NT2/D1 (cell line): ENCODE measurements around the gene SETDB2.

Experiments
- DNase-seq: peaks from one replicate; pipeline ENCODE4 v3.0.0-alpha.2; 2011; ENCODE audit warnings: low read depth, low spot score
- H3K27me3 ChIP-seq: 2 replicates; pipeline ENCODE4 v1.6.0; 2011; ENCODE audit warnings: mild to moderate bottlenecking; ENCODE audit not compliant: insufficient read length, insufficient read depth
- H3K36me3 ChIP-seq: 2 replicates; pipeline ENCODE4 v1.6.1; 2011; ENCODE audit warnings: mild to moderate bottlenecking, low read length, mixed read lengths; ENCODE audit not compliant: insufficient read depth, insufficient read length
- H3K4me1 ChIP-seq: 2 replicates; pipeline ENCODE4 v1.5.1; 2011; ENCODE audit not compliant: insufficient read depth, insufficient read length
- H3K4me3 ChIP-seq: 2 replicates; pipeline ENCODE4 v1.5.1; 2011; ENCODE audit warnings: low read depth; ENCODE audit not compliant: insufficient read length
- H3K9ac ChIP-seq: 2 replicates; pipeline ENCODE4 v1.6.0; 2011; ENCODE audit warnings: low read depth; ENCODE audit not compliant: insufficient read length
- H3K9me3 ChIP-seq: 2 replicates; pipeline ENCODE4 v1.5.1; 2011; ENCODE audit warnings: mild to moderate bottlenecking, low read length; ENCODE audit not compliant: insufficient read depth
- SUZ12 ChIP-seq: IDR thresholded peaks from 2 replicates; pipeline ENCODE4 v1.6.1; 2011; ENCODE audit not compliant: insufficient read length, insufficient read depth; ENCODE audit errors: extremely low read depth
- YY1 ChIP-seq: IDR thresholded peaks from 2 replicates; pipeline ENCODE4 v1.6.1; 2011; ENCODE audit not compliant: insufficient read length, insufficient read depth
- ZNF274 ChIP-seq: IDR thresholded peaks from 2 replicates; pipeline ENCODE4 v1.6.1; 2011; ENCODE audit warnings: mild to moderate bottlenecking, low read depth, low read length

The SETDB2 gene

GRCh38 chr13:49403996-49404702, 39.9 kb upstream of the SETDB2 start:
- Histone ChIP-seq H3K9me3 (no peaks in the 10 kb centered on the region), H3K4me1 (no peaks in the 10 kb centered on the region), H3K4me3 (no peak overlapping the region), H3K27me3 (no peaks in the 10 kb centered on the region), H3K36me3 (no peaks in the 10 kb centered on the region), H3K9ac (no peak overlapping the region)
- DNase-seq, result no peak
- TF ChIP-seq ZNF274 (no peak), SUZ12 (no peak), YY1 (no peak)

GRCh38 chr13:49404703-49405020, 39.4 kb upstream of the SETDB2 start:
- DNase-seq, result no peak
- Histone ChIP-seq H3K4me1 (no peaks in the 10 kb centered on the region), H3K36me3 (no peaks in the 10 kb centered on the region), H3K9me3 (no peaks in the 10 kb centered on the region), H3K27me3 (no peaks in the 10 kb centered on the region), H3K9ac (no peak overlapping the region), H3K4me3 (no peak overlapping the region)
- TF ChIP-seq SUZ12 (no peak), ZNF274 (no peak), YY1 (no peak)

- Histone ChIP-seq H3K9me3 (no peaks in the 10 kb centered on the region), H3K27me3 (no peaks in the 10 kb centered on the region), H3K4me1 (no peaks in the 10 kb centered on the region), H3K9ac (no peak overlapping the region), H3K4me3 (no peak overlapping the region), H3K36me3 (no peaks in the 10 kb centered on the region)
- DNase-seq, result no peak
- TF ChIP-seq SUZ12 (no peak), YY1 (no peak), ZNF274 (no peak)
Measured at GRCh38 chr13:49407068-49407467, 37.0 kb upstream of the SETDB2 start.

GRCh38 chr13:49407936-49408335, 36.1 kb upstream of the SETDB2 start:
- Histone ChIP-seq H3K36me3 (no peaks in the 10 kb centered on the region), H3K9ac (no peak overlapping the region), H3K27me3 (no peaks in the 10 kb centered on the region), H3K9me3 (no peaks in the 10 kb centered on the region), H3K4me1 (no peaks in the 10 kb centered on the region), H3K4me3 (no peak overlapping the region)
- no peak for DNase-seq
- TF ChIP-seq ZNF274, result no peak
- TF ChIP-seq SUZ12, result no peak
- TF ChIP-seq YY1, result no peak

GRCh38 chr13:49409008-49409407, 35.1 kb upstream of the SETDB2 start:
- Histone ChIP-seq H3K36me3 (no peaks in the 10 kb centered on the region), H3K9me3 (no peaks in the 10 kb centered on the region), H3K27me3 (no peaks in the 10 kb centered on the region), H3K4me3 (no peak overlapping the region), H3K4me1 (no peaks in the 10 kb centered on the region), H3K9ac (no peak overlapping the region)
- TF ChIP-seq SUZ12 (no peak), ZNF274 (no peak), YY1 (no peak)
- no peak for DNase-seq

- no peaks in the 10 kb centered on the region for H3K27me3 ChIP-seq
- H3K9me3 ChIP-seq, result no peaks in the 10 kb centered on the region
- no peak overlapping the region for H3K9ac ChIP-seq
- no peak for DNase-seq
- no peaks in the 10 kb centered on the region for H3K36me3 ChIP-seq
- H3K4me1 ChIP-seq, result no peaks in the 10 kb centered on the region
- no peak overlapping the region for H3K4me3 ChIP-seq
- TF ChIP-seq ZNF274 (no peak), YY1 (no peak), SUZ12 (no peak)
Measured at GRCh38 chr13:49410006-49410405, 34.1 kb upstream of the SETDB2 start.

- Histone ChIP-seq H3K9ac (no peak overlapping the region), H3K27me3 (no peaks in the 10 kb centered on the region), H3K36me3 (no peaks in the 10 kb centered on the region), H3K4me1 (no peaks in the 10 kb centered on the region), H3K4me3 (no peak overlapping the region), H3K9me3 (no peaks in the 10 kb centered on the region)
- no peak for TF ChIP-seq ZNF274
- TF ChIP-seq YY1, result no peak
- no peak for TF ChIP-seq SUZ12
- no peak for DNase-seq
Measured at GRCh38 chr13:49410477-49410876, 33.6 kb upstream of the SETDB2 start.

- Histone ChIP-seq H3K9me3 (no peaks in the 10 kb centered on the region), H3K4me3 (no peak overlapping the region), H3K27me3 (no peaks in the 10 kb centered on the region), H3K9ac (no peak overlapping the region), H3K36me3 (no peaks in the 10 kb centered on the region), H3K4me1 (no peaks in the 10 kb centered on the region)
- TF ChIP-seq ZNF274 (no peak), SUZ12 (no peak), YY1 (no peak)
- no peak for DNase-seq
Measured at GRCh38 chr13:49411353-49411752, 32.7 kb upstream of the SETDB2 start.
